ENCODE data around the gene SLC15A3. TPM values are rescaled to one million over a fixed set of nuclear protein-coding genes. Genes with fewer than 3 reads are reported as not detected.

Gene SLC15A3
- total and polyA plus RNA-seq, 3 donors from 2014 or later = 8.0 to 24.4 (median 9.3) TPM

DNA sequence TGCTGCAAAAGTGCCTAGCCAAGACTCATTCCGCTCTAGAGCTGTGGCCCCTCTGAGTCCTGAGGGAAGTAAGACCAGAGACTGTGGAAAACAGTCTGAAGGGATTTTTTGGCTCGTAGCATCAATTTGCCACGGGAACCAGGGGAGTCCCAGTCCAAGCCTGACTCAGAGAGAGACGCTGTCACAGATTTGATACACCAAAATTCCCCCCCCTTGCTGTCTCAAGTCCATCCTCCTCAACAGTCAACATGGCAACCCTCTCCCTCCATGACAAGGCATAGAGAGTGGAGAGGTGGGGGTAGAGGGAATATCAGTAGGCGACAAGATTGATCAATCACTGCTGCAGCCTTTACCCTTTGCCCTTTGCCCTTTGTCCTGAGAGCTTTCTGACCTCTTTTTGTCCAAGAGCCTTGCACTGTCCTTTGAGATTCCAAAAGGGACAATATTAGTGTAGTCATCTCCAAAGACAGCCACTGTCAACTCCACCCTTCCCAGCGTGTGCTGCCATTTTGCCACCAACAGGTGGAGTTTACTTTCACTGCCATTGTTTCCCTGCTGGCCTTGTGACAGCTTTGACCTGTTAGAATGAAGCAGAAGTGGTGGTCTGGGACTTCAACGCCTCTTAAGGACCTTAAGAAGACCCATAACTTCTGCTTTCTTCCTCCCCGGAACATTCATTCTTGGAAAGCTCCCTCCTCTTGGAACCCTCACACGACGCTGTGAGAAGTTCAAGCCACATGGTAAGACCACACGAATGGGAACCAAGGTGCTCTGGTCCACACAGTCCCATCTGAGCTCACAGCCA lies 7.3 kb downstream of the SLC15A3 start:
- H3K4me3 ChIP-seq = no peak overlapping the region
- 88 to 93% methylated on average over 11 of the region's 11 CpGs for WGBS, 2 donors
- TF ChIP-seq, protein P1, sequence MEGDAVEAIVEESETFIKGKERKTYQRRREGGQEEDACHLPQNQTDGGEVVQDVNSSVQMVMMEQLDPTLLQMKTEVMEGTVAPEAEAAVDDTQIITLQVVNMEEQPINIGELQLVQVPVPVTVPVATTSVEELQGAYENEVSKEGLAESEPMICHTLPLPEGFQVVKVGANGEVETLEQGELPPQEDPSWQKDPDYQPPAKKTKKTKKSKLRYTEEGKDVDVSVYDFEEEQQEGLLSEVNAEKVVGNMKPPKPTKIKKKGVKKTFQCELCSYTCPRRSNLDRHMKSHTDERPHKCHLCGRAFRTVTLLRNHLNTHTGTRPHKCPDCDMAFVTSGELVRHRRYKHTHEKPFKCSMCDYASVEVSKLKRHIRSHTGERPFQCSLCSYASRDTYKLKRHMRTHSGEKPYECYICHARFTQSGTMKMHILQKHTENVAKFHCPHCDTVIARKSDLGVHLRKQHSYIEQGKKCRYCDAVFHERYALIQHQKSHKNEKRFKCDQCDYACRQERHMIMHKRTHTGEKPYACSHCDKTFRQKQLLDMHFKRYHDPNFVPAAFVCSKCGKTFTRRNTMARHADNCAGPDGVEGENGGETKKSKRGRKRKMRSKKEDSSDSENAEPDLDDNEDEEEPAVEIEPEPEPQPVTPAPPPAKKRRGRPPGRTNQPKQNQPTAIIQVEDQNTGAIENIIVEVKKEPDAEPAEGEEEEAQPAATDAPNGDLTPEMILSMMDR (IDR thresholded peaks at IDR 0.05) = peak in 1 of 3 experiments; percentile 2
- TF ChIP-seq POLR2A (IDR thresholded peaks at IDR 0.05) = no peak
- H3K4me1 ChIP-seq = no peaks in the 10 kb centered on the region
- no peak for DNase-seq
- intact Hi-C loops (cut with DNase I; ENCODE audit: low total_unique reads) = no loop called here
- no peaks in the 10 kb centered on the region for H3K36me3 ChIP-seq (ENCODE audit: low read depth, missing control alignments)
- no peaks in the 10 kb centered on the region for H3K9me3 ChIP-seq
- H3K27ac ChIP-seq = no peak overlapping the region
- no peaks in the 10 kb centered on the region for H3K27me3 ChIP-seq

DNA sequence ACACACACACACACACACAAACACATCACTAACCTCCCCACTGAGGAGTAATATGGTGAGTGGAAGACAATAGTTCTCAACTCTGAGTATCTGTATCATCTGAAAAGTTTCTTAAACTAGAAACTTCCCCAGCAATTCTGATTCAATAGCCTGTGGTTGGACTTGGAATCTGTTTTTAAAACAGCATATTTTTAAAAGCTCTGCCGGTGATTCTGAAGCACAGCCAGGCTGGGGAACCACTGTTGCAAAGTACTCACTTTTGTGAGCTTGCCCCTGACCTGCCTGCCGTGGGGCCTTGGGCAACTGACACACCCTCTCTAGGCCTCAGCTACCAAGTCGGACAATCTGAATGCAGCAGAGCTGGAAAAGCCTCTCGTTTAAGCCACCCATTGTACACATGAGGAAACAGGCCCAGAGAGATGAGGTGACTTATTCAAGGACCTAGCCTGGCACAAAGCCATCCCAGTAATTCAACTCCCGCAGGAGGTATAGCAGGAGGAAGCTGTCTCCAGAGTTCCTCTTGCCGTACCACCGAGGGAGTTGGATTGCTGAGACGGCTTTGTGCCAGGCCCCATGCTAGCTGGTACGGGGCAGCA lies 8.9 kb downstream of the SLC15A3 start:
- no peak for DNase-seq
- no peaks in the 10 kb centered on the region for H3K4me1 ChIP-seq
- no peaks in the 10 kb centered on the region for H3K36me3 ChIP-seq (ENCODE audit: low read depth, missing control alignments)
- H3K4me3 ChIP-seq = no peak overlapping the region
- no peaks in the 10 kb centered on the region for H3K27me3 ChIP-seq
- intact Hi-C loops (cut with DNase I; ENCODE audit: low total_unique reads) = no loop called here
- H3K27ac ChIP-seq = no peak overlapping the region
- TF ChIP-seq, protein P1 (IDR thresholded peaks at IDR 0.05) = no peak
- TF ChIP-seq POLR2A (IDR thresholded peaks at IDR 0.05) = no peak
- no peaks in the 10 kb centered on the region for H3K9me3 ChIP-seq
- 65 to 68% methylated on average over 9 of the region's 9 CpGs for WGBS, 2 donors

DNA sequence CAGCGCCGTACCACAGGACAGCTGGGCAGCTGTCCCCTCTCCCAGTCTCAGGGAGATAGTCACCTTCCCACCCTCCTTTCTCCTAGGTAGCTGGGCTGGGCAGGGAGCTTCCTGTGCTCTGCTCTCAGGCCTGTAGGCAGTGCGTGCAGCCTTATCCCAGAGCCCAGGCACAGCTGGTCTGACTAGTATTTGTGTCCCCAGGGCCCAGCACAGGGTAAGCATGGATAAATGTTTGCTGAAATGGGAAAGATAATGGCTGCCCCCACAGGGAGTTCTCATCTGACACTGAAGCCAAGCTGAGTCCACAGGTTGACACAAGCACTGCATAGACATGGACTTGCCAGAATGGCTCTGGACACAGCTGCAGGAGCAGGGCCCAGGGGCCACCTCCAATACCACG lies 9.8 kb downstream of the SLC15A3 start:
- Histone ChIP-seq H3K27ac (no peak overlapping the region), H3K9me3 (no peaks in the 10 kb centered on the region), H3K4me3 (no peak overlapping the region), H3K27me3 (no peaks in the 10 kb centered on the region), H3K4me1 (no peaks in the 10 kb centered on the region), H3K36me3 (ENCODE audit: low read depth, missing control alignments) (no peaks in the 10 kb centered on the region)
- intact Hi-C loops (cut with DNase I; ENCODE audit: low total_unique reads) = no loop called here
- TF ChIP-seq, protein P1 (IDR thresholded peaks at IDR 0.05) = no peak
- no peak for TF ChIP-seq POLR2A (IDR thresholded peaks at IDR 0.05)
- WGBS, 2 donors = 81 to 98% methylated on average over 4 of the region's 4 CpGs
- DNase-seq = no peak

DNA sequence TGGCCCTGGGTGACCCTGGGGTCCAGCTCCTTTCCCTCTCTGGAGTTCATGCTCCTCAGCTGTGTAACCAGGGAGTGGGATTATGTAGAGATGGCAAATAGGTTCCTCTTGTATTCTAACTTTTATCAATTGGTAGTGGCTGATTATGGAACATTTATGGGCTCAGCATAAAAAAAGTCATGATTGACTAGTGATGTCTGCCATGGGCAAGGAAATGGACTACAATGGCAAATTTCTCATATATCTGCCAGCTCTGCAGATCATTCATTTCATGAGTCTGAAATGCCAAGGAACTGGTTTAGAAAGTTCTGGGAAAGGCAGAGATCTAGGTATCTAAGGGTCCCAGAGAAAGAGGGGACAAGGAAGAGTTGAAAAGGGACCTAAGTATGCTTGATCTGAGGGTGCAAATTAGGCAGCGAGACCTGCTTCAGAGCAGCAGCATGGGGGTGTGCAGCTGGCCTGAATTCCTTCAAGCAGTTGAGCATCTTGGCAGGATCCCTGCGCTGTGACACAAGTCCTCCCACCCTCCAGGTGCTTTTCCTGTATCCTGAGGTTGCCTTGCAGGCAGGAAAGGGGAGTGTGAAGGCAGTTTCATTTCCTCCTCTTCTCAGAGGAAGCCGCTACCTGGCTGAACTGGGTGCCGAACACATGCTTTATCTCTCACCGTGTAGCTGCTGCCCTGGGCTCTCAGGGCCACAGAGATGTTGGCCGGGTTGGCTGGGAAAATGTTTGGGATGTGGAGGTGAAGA lies 10.4 kb downstream of the SLC15A3 start:
- TF ChIP-seq POLR2A (IDR thresholded peaks at IDR 0.05) = no peak
- TF ChIP-seq, protein P1 (IDR thresholded peaks at IDR 0.05) = no peak
- Histone ChIP-seq H3K27me3 (no peaks in the 10 kb centered on the region), H3K27ac (no peak overlapping the region), H3K36me3 (ENCODE audit: low read depth, missing control alignments) (no peaks in the 10 kb centered on the region), H3K4me3 (no peak overlapping the region), H3K4me1 (no peaks in the 10 kb centered on the region), H3K9me3 (no peaks in the 10 kb centered on the region)
- no peak for DNase-seq
- intact Hi-C loops (cut with DNase I; ENCODE audit: low total_unique reads) = no loop called here
- WGBS, 2 donors = 84 to 87% methylated on average over 2 to 6 of the region's 6 CpGs
